Stimulated activated CD4-positive, alpha-beta T cell treated with anti-CD3 and anti-CD28 coated beads, Interleukin-4, amount 100 ng/mL, for 4 hours (primary cell): Measurements from ENCODE around the gene CNTFR.
"Not testable (repeated sequence)": the region's sequence is repeated elsewhere in the genome, so short reads cannot be mapped to it uniquely, and the experiment has no call there.

Source experiments
- DNase-seq, 2 experiments: peaks; one replicate each; pipeline ENCODE4 v3.0.0-alpha.2; 2020

Gene CNTFR, protein sequence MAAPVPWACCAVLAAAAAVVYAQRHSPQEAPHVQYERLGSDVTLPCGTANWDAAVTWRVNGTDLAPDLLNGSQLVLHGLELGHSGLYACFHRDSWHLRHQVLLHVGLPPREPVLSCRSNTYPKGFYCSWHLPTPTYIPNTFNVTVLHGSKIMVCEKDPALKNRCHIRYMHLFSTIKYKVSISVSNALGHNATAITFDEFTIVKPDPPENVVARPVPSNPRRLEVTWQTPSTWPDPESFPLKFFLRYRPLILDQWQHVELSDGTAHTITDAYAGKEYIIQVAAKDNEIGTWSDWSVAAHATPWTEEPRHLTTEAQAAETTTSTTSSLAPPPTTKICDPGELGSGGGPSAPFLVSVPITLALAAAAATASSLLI

DNA sequence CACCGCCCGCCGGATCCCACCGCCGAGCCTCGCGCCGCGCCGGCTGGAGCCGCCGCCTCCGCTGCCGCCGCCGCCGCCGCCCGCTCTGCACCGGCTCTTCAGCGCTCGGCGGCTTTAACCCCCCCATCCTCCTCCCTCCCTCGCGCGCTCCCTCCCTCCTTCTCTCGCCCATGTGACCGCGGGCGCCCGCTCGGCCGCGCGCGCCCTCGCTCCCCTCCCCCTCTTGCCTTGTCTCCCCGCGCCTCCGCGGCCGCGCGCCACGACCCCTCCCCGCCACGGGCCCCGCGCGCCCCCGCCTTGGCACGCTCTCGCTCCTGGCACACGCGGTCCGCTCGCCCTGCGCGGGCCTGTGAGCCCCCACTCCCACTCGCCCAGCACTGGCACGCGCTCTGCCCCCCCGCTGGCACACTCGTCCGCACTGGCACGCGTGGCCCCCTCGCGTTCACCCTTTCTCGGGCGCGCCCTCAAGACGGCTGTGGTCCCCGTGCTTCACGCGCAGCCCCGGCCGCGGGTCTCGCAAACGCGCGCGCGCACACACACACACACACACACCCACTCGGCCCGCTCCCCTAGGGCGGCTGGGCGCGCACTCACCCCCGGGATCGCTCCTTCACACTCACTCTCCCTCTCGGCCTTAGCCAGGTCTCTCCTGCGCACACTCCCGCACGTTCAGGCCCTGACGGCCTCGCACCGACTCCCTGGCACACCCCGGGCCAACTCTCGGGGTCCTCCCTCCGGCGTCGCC is at the start of gene CNTFR:
CNTFR (minus strand) TSS at position 89 of the 745 bp plus-strand sequence. CDS start 20,743 bp downstream, outside the sequence.
- DNase-seq: peak; percentile 27 to 28

DNA sequence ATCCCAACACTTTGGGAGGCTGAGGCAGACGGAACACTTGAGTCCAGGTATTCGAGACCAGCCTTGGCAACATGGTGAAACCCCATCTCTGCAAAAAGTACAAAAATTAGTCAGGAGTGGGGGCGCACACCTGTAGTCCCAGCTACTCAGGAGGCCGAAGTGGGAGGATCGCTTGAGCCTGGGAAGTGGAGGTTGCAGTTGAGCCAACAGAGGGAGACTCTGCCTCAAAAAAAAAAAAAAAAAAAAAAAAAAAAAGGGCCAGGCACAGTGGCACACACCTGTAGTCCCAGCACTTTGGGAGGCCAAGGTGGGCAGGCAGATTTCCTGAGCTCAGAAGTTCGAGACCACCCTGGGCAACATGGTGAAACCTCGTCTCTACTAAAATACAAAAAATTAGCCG is 49.8 kb upstream of the CNTFR start:
- DNase-seq: not testable (repeated sequence)

GRCh38 chr9:34638138-34638445 is 48.6 kb upstream of the CNTFR start:
- no peak for DNase-seq

- DNase-seq: peak; percentile 91 to 93
Measured at GRCh38 chr9:34637356-34638137, 48.0 kb upstream of the CNTFR start, which contains the start of gene SIGMAR1. TSS of gene SIGMAR1 (minus strand) at chr9:34637787. CDS start at chr9:34637697, 90 bp downstream.

GRCh38 chr9:34636791-34637355 is 47.3 kb upstream of the CNTFR start:
- DNase-seq: no peak

GRCh38 chr9:34635556-34635955 is 46.0 kb upstream of the CNTFR start:
- DNase-seq: no peak

- DNase-seq: no peak
Measured at GRCh38 chr9:34634551-34635248, 45.2 kb upstream of the CNTFR start.

DNA sequence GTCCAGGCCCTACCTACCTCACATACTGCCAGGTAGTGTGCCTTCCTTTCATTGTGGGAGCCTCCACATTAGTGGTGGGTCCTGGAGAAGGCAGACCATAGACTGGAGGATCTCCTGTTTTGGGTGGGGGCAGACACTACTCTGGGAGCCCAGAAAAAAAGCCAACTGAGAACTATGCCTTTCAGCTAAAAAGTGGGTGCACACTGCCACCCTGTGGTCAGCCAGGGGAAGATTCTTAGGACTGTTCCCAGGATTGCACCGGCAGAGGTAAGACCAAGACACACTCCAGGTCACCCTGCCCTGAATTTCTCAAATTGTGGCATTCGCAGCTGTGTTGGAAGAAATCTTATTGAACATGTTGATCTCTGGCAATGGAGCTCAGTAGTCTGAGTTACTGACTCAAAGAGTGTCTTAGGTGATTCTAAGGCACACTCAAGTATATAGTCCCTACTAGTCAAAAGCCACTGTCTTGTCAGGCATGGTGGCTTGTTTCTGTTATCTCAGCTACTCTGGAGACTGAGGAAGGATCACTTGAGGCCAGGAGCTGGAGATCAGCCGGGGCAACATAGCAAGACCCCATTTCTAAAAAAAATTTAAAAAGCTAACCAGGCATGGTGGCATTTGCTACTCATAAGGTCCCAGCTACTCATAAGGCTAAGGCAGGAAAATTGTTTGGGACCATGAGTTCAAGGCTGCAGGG is 44.5 kb upstream of the CNTFR start:
- peak; percentile 66 to 71 for DNase-seq

- no peak for DNase-seq
Measured at GRCh38 chr9:34633166-34633565, 43.6 kb upstream of the CNTFR start.

- DNase-seq: no peak
Measured at GRCh38 chr9:34630402-34631154, 41.1 kb upstream of the CNTFR start.

DNA sequence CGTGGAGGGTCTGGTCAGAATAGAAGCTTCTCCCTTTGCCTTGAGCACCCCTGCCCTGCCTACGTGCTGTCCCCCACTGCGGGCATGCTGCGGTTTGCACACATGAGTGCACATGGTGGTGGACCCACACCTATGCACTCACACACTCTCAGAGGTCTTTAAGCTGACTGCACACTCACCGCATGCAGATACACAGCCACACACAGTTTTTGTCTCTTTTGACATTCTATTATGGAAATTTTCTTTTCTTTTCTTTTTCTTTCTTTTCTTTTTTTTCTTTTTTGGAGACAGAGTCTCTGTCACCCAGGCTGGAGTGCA is 39.9 kb upstream of the CNTFR start:
- DNase-seq: no peak

GRCh38 chr9:34628656-34629490 is 39.3 kb upstream of the CNTFR start, which contains the start of gene ARID3C:
TSS of gene ARID3C (minus strand) at chr9:34629066. CDS start at chr9:34628014, 1,052 bp downstream.
- peak; percentile 39 to 55 for DNase-seq

DNA sequence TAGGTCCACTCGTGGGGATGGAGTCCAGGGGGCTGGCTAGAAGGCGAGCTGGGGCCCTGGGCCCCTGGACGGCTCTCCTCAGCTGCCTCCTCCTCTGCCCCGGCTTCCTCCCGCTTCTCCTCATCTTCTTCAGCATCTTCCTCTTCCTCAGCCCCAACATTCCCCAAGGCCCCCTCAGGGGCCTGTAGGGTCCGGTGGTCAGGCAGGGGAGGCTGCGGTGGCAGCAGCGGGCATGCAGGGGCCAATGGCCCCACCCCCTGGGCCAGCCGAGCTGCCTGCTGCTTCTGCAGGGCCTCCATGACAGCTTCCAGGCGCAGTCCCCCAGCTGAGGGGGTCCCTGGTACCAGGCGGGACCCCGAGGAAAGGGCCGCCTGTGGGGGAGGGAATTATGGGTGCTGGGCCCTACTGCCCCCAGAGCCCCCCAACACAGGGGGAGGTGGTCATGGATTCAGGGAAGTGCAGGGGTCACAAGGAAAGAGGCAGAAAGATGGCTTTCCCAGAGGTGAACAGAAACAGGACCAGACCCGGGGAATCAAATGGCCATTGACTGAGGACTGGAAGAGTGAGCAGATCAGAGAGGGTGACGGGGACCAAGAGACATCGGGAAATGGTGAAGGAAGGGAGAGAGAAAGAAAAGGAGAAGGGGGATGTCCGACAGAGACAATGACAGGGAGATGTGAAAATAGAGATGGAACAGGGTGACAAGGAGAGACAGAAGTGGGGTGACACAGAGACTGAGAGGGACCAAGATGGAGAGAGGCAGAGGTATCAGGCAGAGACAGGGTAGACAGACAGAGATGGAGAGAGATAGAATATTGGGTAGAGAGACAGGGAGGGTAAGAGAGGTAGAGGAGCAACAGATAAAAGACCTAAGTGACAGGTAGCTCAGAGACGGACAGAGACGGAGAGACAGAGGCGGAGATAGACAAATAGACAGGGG is 38.5 kb upstream of the CNTFR start:
- no peak for DNase-seq

GRCh38 chr9:34625186-34625486 is 35.6 kb upstream of the CNTFR start:
- DNase-seq: no peak

GRCh38 chr9:34624475-34625185 is 35.1 kb upstream of the CNTFR start:
- no peak for DNase-seq

DNA sequence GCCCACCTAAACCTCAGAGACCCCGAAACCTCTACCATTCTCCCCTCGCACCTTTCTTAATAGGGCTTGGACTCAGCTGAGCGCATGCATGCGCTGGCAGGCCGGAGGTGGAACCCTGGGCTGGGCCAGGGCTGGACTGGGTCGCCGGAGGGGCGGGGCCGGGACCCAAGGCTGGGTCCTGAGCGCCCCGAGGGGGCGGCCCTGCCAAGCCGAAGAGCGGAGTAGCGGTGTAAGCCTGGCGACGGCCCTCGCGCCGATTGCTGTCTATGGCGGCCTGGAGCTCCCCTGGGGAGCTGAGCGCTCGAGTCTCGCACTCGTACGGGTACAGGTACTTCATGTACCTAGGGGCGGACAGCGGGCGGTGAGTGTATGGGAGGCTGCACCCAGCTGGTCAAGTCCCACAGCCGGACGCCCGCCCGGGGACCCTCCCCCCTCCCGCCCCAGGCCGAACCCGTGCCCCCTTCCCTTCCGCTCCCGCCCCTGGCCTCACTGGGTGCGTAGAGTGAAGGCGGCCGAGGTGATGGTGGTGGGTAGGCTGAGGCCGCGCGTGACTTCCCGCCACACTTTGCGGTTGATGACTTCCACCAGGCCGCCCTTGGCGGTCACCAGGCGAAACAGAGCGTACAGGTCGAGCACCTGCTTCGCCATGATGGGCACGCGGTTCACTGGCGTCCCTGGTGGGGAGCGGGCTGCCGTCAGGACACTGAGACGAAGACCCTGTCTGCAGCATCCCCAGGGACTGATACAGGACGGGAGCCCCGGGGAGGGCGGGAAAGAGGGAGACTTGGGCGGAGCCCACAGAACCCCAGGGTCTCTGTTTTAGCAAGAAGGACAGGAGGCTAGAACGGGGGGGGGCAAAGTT is 34.1 kb upstream of the CNTFR start:
- DNase-seq: no peak
